Gastrocnemius medialis (tissue), 4 donors: ENCODE results near the gene SLC30A7. TPM values are rescaled to one million over a fixed set of nuclear protein-coding genes. Genes with fewer than 3 reads are reported as not detected.

Experiments
- ATAC-seq, 2 donors: fragments of 150-250 bp; one replicate each; pipeline ENCODE4 v1.9.1; 2016
- DNase-seq, 2 donors: peaks; one replicate each; pipeline ENCODE4 v3.0.0-alpha.2; 2019
- H3K27ac ChIP-seq, 4 donors: fragments of 200-600 bp; sonication (generic); 1 replicate in 1 of 4; 2 replicates in 3 of 4; pipeline ENCODE4 v1.5.1; 2016 to 2018; ENCODE audit warnings: mild to moderate bottlenecking in 2 of 4, moderate library complexity in 1 of 4
- H3K27me3 ChIP-seq, 3 donors: fragments of 200-600 bp; sonication (generic) in 2 of 3; 1 replicate in 1 of 3; 2 replicates in 2 of 3; pipeline versions ENCODE4 v1.5.1 to v1.6.0; 2016 to 2019; ENCODE audit warnings: mild to moderate bottlenecking in 1 of 3, moderate library complexity in 1 of 3
- H3K36me3 ChIP-seq, 2 donors: fragments of 200-600 bp; sonication (generic) in 1 of 2; one replicate each; pipeline ENCODE4 v1.5.1; 2017 to 2018
- H3K4me1 ChIP-seq, 2 donors: fragments of 200-600 bp; sonication (generic) in 1 of 2; one replicate each; pipeline ENCODE4 v1.5.1; 2016 to 2017; ENCODE audit warnings: mild to moderate bottlenecking in 2 of 2
- H3K4me3 ChIP-seq, 4 donors: fragments of 200-600 bp; sonication (generic) in 3 of 4; 1 replicate in 1 of 4; 2 replicates in 3 of 4; pipeline ENCODE4 v1.5.1; 2016 to 2019; ENCODE audit warnings: mild to moderate bottlenecking in 2 of 4
- H3K9me3 ChIP-seq, 3 donors: fragments of 200-600 bp; sonication (generic) in 2 of 3; 1 replicate in 1 of 3; 2 replicates in 2 of 3; pipeline ENCODE4 v1.5.1; 2016 to 2019
- POLR2A ChIP-seq, 2 donors: fragments of 450-650 bp; IDR thresholded peaks; one replicate each; pipeline ENCODE4 v1.6.1; 2017; ENCODE audit warnings: antibody characterized with exemption in 2 of 2, mild to moderate bottlenecking in 2 of 2, moderate library complexity in 2 of 2
- in situ Hi-C, 4 donors: fragments of 200-750 bp; cut with MboI; loops; one replicate each; pipeline versions ENCODE4 v1.15.0 to v1.8.0; 2017; ENCODE audit warnings: low sequenced_read_pairs in 4 of 4
- intact Hi-C: fragments of 100-400 bp; cut with DNase I; formaldehyde crosslinking; loops from one replicate; pipeline ENCODE4 v1.15.1; 2023; ENCODE audit warnings: low total_unique reads
- total RNA-seq, 4 donors: library from RNA; depleted of rRNA; stranded (reverse); fragments of >200 nt; gene quantifications; one replicate each; pipeline versions ENCODE4 v1.1.0 to v1.2.3, GENCODE V29; 2016
- TF ChIP-seq, protein P1 (sequence below), 5 experiments: fragments of 450-650 bp in 3 of 5; fragments of 200-600 bp in 2 of 5; sonication (generic) in 2 of 5; IDR thresholded peaks in 4 of 5; conservative IDR thresholded peaks in 1 of 5; 1 replicate in 4 of 5; 2 replicates in 1 of 5; pipeline ENCODE4 v1.5.1; 2016 to 2019; ENCODE audit warnings: antibody characterized with exemption in 5 of 5, mild to moderate bottlenecking in 3 of 5, moderate library complexity in 3 of 5

SLC30A7 gene
- total RNA-seq, 4 donors from 2014 or later = 1.5 to 6.2 (median 3.5) TPM

DNA sequence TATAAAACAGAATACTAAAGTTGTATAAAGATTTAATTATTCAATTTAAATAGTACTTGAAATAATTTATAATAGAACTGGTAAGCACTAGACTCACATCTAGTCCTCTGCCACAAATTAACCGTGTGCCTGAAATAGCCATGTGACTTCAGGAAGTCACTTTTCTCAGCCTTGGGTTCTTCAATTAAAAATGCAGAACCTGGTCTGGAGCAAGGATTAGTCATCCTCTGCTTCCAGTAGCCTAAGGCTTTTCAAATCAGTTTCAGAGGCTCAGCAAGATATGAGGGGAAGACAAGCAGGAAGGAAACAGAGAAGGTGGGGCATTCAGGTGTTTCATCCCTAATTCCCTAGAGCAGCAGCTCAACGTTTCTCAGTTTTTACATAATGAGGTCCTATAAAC lies 106.7 kb downstream of the SLC30A7 start:
- Histone ChIP-seq H3K36me3 (peaks cover 0 to 20% of the 10 kb centered on the region in 2 donors), H3K27me3 (no peaks in the 10 kb centered on the region), H3K4me3 (no peak overlapping the region), H3K27ac (peak overlapping the region; percentile 24 to 55 (median 44)), H3K4me1 (peaks cover 8 to 27% of the 10 kb centered on the region in 2 donors), H3K9me3 (no peaks in the 10 kb centered on the region)
- intact Hi-C loops (no loop called here), in situ Hi-C loops (no loop called here)
- DNase-seq (no peak), ATAC-seq (no peak)
- TF ChIP-seq POLR2A (IDR thresholded peaks at IDR 0.05) = no peak
- TF ChIP-seq, protein P1, sequence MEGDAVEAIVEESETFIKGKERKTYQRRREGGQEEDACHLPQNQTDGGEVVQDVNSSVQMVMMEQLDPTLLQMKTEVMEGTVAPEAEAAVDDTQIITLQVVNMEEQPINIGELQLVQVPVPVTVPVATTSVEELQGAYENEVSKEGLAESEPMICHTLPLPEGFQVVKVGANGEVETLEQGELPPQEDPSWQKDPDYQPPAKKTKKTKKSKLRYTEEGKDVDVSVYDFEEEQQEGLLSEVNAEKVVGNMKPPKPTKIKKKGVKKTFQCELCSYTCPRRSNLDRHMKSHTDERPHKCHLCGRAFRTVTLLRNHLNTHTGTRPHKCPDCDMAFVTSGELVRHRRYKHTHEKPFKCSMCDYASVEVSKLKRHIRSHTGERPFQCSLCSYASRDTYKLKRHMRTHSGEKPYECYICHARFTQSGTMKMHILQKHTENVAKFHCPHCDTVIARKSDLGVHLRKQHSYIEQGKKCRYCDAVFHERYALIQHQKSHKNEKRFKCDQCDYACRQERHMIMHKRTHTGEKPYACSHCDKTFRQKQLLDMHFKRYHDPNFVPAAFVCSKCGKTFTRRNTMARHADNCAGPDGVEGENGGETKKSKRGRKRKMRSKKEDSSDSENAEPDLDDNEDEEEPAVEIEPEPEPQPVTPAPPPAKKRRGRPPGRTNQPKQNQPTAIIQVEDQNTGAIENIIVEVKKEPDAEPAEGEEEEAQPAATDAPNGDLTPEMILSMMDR (IDR thresholded peaks at IDR 0.05 in 4 of 5, conservative IDR thresholded peaks at IDR 0.05 in 1 of 5) = no peak

- H3K4me3 ChIP-seq = no peak overlapping the region
- peaks cover 8 to 27% of the 10 kb centered on the region in 2 donors for H3K4me1 ChIP-seq
- peak; percentile 50 to 58 for ATAC-seq
- no peaks in the 10 kb centered on the region for H3K27me3 ChIP-seq
- H3K36me3 ChIP-seq = peaks cover 0 to 20% of the 10 kb centered on the region in 2 donors
- TF ChIP-seq, protein P1 (IDR thresholded peaks at IDR 0.05 in 4 of 5, conservative IDR thresholded peaks at IDR 0.05 in 1 of 5) = no peak
- no peak for TF ChIP-seq POLR2A (IDR thresholded peaks at IDR 0.05)
- no peaks in the 10 kb centered on the region for H3K9me3 ChIP-seq
- intact Hi-C loops (no loop called here), in situ Hi-C loops (no loop called here)
- no peak for DNase-seq
- H3K27ac ChIP-seq = peak overlapping the region; percentile 24 to 55 (median 44)
Observed at GRCh38 chr1:101003012-101003650, 107.2 kb downstream of the SLC30A7 start.

DNA sequence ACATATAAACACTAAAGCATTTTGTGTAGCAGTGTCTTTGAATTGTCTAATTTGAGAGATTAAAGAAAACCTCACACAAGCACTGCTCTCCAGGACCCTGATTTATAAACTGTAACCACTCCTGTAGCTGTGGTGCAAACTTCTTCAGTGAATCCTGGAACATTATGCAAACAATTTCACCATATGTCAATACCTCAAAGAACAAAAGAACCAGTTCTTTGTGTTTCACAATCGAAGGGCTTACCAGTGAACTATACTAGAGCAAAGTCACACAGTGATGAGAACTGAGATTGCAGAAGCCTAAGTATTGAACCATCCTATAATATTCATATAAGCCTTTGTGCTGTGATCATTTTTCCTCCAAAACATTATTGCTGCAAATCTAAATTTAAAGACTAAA lies 108.2 kb downstream of the SLC30A7 start:
- Histone ChIP-seq H3K4me1 (peaks cover 8 to 27% of the 10 kb centered on the region in 2 donors), H3K9me3 (no peaks in the 10 kb centered on the region), H3K4me3 (no peak overlapping the region), H3K36me3 (peaks cover 0 to 16% of the 10 kb centered on the region in 2 donors), H3K27ac (peak overlapping the region in 2 of 4 donors; percentile 3 to 21), H3K27me3 (no peaks in the 10 kb centered on the region)
- intact Hi-C loops (no loop called here), in situ Hi-C loops (no loop called here)
- TF ChIP-seq POLR2A (IDR thresholded peaks at IDR 0.05) = no peak
- TF ChIP-seq, protein P1 (IDR thresholded peaks at IDR 0.05 in 4 of 5, conservative IDR thresholded peaks at IDR 0.05 in 1 of 5) = no peak
- ATAC-seq = peak; percentile 24 to 75
- no peak for DNase-seq

- Histone ChIP-seq H3K36me3 (peaks cover 0 to 15% of the 10 kb centered on the region in 2 donors), H3K4me3 (no peak overlapping the region), H3K9me3 (no peaks in the 10 kb centered on the region), H3K27me3 (no peaks in the 10 kb centered on the region), H3K27ac (peak overlapping the region in 3 of 4 donors; percentile 3 to 21 (median 5)), H3K4me1 (peaks cover 8 to 27% of the 10 kb centered on the region in 2 donors)
- ATAC-seq (peak; percentile 53 to 74), DNase-seq (no peak)
- TF ChIP-seq, protein P1 (IDR thresholded peaks at IDR 0.05 in 4 of 5, conservative IDR thresholded peaks at IDR 0.05 in 1 of 5) = no peak
- no peak for TF ChIP-seq POLR2A (IDR thresholded peaks at IDR 0.05)
- intact Hi-C loops = no loop called here
- in situ Hi-C loops = no loop called here
Observed at GRCh38 chr1:101004670-101005069, 108.8 kb downstream of the SLC30A7 start.
